DMS 273 treated with DMSO at 0.1 percent for 48 hours (cell line): ENCODE results near the gene METTL22.
A peak's percentile ranks its signal among the peaks of the same experiment; 100 is the strongest.

ENCODE experiments used
- DNase-seq: peaks from one replicate; lab custom pipeline; 2025; lab: John Stamatoyannopoulos, UW

METTL22 gene

GRCh38 chr16:8621572-8622314, at the start of gene METTL22:
Gene METTL22 (plus strand): TSS chr16:8621698. CDS start chr16:8625666, 3,968 bp downstream.
- peak; percentile 43 for DNase-seq

GRCh38 chr16:8572063-8572918, 49.2 kb upstream of the METTL22 start:
- no peak for DNase-seq

GRCh38 chr16:8572919-8573724, 48.4 kb upstream of the METTL22 start:
- DNase-seq = peak; percentile 21

GRCh38 chr16:8575399-8575798, 46.1 kb upstream of the METTL22 start:
- DNase-seq = no peak

DNA sequence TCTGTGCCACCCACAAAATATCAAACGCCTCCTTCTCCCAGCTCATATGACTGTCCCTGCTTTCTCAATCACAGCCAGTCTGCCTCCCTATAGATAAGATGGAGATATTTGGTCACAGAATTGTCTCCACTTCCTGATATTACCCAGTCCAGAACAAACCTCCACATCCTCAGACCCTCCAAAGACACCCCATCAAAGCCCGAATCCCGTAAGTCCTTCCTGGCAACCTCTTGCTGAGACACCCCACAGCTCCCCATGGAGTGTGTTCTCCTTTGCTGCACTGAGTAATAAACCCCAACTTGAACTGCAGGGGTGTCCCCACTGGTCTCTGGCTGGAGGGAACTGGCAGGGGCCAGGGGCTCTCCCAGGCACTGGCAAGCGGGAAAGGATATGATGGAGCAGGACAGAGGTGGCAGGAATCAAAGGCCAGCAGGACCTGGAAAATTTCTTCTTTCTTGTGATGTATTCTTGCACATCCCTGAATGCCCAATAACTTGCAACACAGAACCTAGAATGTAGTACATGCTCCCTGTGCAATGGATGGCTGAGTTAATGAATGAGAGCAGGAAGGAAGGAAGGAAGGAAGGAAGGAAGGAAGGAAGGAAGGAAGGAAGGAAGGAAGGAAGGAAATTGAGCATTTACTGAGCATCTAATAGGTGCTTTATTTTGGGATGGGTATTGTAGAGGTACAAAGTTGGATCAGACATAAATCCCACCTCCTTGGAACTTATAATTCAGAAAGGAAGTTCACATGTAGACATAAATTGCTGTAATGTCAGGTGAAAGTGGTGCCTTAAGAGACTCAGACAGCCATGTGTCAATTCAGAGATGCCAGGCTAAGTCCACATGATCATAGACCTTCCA, 45.1 kb upstream of the METTL22 start:
- DNase-seq = no peak

DNA sequence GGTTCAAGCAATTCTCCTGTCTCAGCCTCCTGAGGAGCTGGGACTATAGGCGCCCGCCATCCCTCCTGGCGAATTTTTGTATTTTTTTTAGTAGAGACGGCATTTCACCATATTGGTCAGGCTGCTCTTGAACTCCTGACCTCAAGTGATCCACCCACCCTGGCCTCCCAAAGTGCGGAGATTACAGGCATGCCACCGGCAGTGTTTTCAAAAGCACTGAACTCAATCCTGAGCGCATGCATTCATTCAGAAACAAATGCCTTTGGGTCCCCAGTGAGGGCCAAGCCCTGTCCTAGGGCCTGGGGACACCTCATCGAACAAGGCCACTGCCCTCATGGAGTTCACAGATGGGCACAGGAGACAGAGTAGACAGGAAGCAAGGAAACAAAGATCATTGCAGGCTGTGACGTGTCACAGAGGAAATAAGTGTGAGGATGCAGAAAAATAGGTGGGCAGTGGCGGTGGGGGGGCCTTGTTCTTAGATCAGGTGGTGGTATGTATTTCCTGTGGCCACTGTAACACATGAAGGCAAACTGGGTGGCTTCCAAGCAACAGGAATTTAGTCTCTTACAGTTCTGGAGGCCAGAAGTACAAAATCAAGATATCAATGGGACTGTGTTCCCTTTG, 43.7 kb upstream of the METTL22 start:
- no peak for DNase-seq

- DNase-seq = no peak
Observed at GRCh38 chr16:8579559-8579958, 41.9 kb upstream of the METTL22 start.

DNA sequence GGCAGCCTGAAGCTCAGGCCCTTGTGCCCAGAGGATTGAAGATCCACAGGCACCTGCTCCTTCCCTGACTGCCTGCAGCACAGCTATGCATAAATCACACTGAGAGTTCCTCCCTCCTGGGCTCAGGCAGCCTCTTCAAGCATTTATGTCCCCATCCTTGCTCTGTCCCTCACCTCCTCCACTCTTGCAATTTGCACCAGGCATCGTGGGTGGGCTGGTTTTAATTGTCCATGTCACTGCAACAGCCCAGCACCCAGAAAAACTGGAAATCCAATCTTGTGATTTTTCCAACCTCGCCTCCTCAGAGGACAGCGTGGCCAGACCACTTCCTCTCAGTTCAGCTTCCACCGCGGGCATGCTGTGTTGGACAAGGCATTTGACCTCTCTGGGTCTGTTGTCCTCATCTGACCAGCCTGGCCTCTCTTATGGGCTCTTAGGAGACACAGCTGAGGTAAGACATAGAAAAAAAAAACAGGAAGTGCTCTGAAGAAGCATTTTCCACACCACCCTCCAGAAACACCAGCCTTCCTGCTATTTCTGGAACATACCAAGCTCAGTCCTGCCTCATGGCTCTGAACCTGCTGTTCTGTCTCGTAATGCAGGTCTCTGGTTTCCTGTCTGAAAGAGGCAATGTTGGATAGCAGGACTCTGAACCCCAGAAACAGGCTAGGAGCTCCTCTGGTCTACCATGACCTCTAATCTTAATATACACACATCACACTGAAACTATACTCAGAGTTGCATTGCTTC, 39.5 kb upstream of the METTL22 start:
- no peak for DNase-seq

- no peak for DNase-seq
Observed at GRCh38 chr16:8583199-8583598, 38.3 kb upstream of the METTL22 start.

GRCh38 chr16:8583732-8584131, 37.8 kb upstream of the METTL22 start:
- no peak for DNase-seq

GRCh38 chr16:8585041-8585440, 36.5 kb upstream of the METTL22 start:
- peak; percentile 25 for DNase-seq

DNA sequence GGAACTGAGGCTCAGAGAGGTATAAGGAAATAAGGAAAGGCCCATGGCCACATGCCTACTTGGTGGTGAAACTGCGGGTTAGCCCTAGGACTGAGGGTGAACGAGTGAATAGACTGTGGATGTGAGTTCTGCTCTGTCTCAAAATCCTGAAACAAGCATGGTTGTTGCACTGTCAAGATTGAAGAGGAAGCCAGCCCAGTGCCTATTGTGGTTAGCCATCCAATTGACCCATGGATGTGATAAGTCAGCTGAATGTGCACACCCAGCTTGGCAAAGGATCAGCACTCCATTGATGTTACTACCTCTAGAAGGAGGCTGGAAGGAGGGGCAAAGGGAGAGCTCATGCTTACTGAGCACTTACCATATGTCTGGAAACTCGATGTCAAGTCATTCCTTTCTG, 35.6 kb upstream of the METTL22 start:
- no peak for DNase-seq

DNA sequence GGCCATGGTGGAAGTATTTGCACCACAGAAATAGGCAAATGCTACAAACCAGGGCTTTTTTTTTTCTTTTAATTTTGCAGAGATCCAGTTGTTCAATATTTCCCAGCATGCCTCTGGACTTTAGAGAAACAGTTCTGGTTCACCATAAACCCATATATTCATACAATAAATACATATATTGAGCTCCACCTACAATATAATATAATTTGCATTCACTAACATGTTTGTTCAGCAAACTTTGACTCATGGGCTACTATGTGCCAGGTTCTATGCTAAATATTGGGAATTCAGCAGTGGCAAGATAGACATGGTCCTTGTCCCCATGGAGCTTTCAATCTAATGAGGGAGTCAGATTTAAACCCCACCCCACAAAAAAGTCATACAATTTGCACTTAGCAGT, 34.4 kb upstream of the METTL22 start:
- no peak for DNase-seq

- DNase-seq = no peak
Observed at GRCh38 chr16:8588682-8589056, 32.8 kb upstream of the METTL22 start.

DNA sequence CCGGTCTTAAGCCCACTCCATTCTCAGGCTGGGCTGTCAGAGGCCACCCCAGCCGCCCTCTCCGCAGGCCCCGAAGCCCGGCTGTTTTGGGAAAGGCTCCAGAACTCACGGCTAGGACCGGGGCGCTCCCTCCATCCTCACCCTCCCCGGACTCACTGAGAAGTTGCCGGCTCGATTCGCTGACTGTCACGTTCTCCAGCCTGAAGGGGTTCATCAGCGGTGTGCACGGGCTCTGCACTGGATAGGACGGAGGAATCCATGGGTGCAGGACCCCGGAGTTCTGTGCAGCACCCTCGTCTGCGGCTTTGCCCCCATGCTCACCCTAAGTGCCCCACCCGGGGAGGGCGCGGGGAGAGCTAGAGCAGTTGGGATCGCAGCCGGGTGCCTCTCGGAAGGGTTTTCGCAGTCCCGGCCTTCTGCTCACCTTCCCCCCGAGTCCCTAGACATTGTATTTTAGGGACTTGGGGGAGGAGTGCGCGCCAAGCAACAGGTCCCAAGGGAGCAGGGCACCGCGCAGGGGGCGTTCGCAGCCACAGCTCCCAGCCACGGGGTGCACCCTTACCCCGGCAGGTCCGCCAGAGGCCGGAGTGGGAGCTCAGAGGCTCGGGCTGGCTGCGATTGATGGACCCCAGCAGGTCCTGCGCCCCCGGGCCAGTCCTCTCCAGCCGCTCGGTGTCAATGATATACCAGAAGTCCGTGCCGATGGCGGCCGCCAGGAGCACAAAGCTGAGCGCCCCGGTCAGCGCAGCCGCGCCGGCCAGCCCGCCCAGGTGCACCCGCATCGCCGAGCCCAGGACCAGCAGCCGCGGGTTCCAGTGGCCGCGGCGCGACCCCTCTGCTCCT, 32.2 kb upstream of the METTL22 start:
- DNase-seq = no peak

GRCh38 chr16:8589900-8590688, 31.4 kb upstream of the METTL22 start, which contains the start of gene TMEM114:
Gene TMEM114 (minus strand): TSS chr16:8590511. CDS start chr16:8589838, 673 bp downstream.
- no peak for DNase-seq

DNA sequence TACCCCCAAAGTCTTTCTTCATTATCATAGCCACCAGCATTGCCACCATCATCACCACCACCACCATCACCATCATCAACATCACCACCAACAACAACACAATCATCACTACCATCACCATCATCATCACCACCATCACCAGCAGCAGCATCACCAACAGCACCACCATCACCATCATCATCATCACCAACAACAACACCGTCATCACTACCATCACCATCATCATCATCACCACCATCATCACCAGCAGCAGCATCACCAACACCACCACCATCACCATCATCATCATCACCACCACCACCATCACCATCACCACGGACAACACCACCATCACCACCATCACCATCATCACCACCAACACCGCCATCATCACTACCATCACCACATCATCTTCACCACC, 30.7 kb upstream of the METTL22 start:
- no peak for DNase-seq

- DNase-seq = no peak
Observed at GRCh38 chr16:8591451-8591850, 30.0 kb upstream of the METTL22 start.
